DOHH2 (cell line): ENCODE data around the gene NAALADL2.

Experiments
- EZH2phosphoT487 ChIP-seq: fragments of 200-600 bp; sonication (generic); IDR thresholded peaks from 2 replicates; pipeline ENCODE4 v1.6.1; 2017; ENCODE audit warnings: borderline replicate concordance, mild to moderate bottlenecking, antibody characterized with exemption, low read length, moderate library complexity, mixed read lengths
- TF ChIP-seq, protein P1 (sequence below): fragments of 200-600 bp; sonication (generic); IDR thresholded peaks from one replicate; pipeline ENCODE4 v1.5.1; 2014; ENCODE audit warnings: antibody characterized with exemption, mild to moderate bottlenecking, low read depth, low read length; ENCODE audit not compliant: poor library complexity, severe bottlenecking

DNA sequence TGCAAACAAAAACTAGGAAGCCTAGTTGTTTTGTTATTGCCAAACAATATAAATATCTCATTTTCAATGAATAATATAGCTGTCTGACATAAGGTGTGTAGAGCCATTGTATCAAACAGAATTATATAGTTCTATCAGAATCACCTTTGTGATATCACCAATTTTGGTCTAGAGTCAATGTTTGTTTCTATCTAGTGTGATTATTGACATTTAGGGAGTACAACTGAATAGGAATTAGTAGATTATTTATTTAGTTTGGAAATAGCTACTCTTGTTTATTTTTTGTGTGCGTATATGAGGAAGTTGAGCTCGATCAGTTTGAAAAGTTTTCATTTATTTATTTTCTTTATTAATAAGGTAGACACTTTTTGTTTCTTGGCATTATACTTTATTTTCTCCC lies 389.7 kb downstream of the NAALADL2 start:
- TF ChIP-seq, protein P1, sequence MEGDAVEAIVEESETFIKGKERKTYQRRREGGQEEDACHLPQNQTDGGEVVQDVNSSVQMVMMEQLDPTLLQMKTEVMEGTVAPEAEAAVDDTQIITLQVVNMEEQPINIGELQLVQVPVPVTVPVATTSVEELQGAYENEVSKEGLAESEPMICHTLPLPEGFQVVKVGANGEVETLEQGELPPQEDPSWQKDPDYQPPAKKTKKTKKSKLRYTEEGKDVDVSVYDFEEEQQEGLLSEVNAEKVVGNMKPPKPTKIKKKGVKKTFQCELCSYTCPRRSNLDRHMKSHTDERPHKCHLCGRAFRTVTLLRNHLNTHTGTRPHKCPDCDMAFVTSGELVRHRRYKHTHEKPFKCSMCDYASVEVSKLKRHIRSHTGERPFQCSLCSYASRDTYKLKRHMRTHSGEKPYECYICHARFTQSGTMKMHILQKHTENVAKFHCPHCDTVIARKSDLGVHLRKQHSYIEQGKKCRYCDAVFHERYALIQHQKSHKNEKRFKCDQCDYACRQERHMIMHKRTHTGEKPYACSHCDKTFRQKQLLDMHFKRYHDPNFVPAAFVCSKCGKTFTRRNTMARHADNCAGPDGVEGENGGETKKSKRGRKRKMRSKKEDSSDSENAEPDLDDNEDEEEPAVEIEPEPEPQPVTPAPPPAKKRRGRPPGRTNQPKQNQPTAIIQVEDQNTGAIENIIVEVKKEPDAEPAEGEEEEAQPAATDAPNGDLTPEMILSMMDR, result no peak
- TF ChIP-seq EZH2phosphoT487, result no peak
